Neural cell (in vitro differentiated cells): Measurements from ENCODE around the gene VWA3A. TPM values are rescaled to one million over a fixed set of nuclear protein-coding genes. Genes with fewer than 3 reads are reported as not detected.

ENCODE experiments used
- H2AFZ ChIP-seq: fragments of 200-600, 300-800 bp; sonication (generic), shearing (Covaris generic); 2 replicates; pipeline ENCODE4 v1.6.0; 2014; ENCODE audit warnings: low read depth, mild to moderate bottlenecking, antibody characterized with exemption, low read length, moderate library complexity
- H3F3A ChIP-seq: fragments of 200-600 bp; shearing (Covaris generic); 2 replicates; pipeline ENCODE4 v1.6.1; 2016; ENCODE audit warnings: mild to moderate bottlenecking, moderate library complexity, mixed read lengths, antibody characterized with exemption, low read length; ENCODE audit not compliant: insufficient read depth, poor library complexity, severe bottlenecking
- H3K27ac ChIP-seq: fragments of 200-600, 300-800 bp; sonication (generic), shearing (Covaris generic); 2 replicates; pipeline ENCODE4 v1.5.1; 2014; ENCODE audit warnings: mild to moderate bottlenecking, low read length, moderate library complexity
- H3K27me3 ChIP-seq: fragments of 300-800, 200-600 bp; sonication (generic), shearing (Covaris generic); 2 replicates; pipeline ENCODE4 v1.6.0; 2014; ENCODE audit warnings: mild to moderate bottlenecking, low read depth, low read length, moderate library complexity; ENCODE audit not compliant: insufficient read depth
- H3K36me3 ChIP-seq: fragments of 300-800, 200-600 bp; sonication (generic), shearing (Covaris generic); 2 replicates; pipeline ENCODE4 v1.5.1; 2014; ENCODE audit warnings: mild to moderate bottlenecking, antibody characterized with exemption, low read length, moderate library complexity; ENCODE audit not compliant: insufficient read depth
- H3K4me2 ChIP-seq: fragments of 300-800, 200-600 bp; sonication (generic), shearing (Covaris generic); 2 replicates; pipeline ENCODE4 v1.6.0; 2014; ENCODE audit warnings: mild to moderate bottlenecking, low read length
- H3K4me3 ChIP-seq: fragments of 300-800, 200-600 bp; sonication (generic), shearing (Covaris generic); 2 replicates; pipeline ENCODE4 v1.5.1; 2014; ENCODE audit warnings: mild to moderate bottlenecking, low read length, moderate library complexity
- H3K79me2 ChIP-seq: fragments of 200-600 bp; shearing (Covaris generic); replicated peaks from 2 replicates; pipeline ENCODE4 v1.6.0; 2014; ENCODE audit warnings: mild to moderate bottlenecking, low read length, moderate library complexity; ENCODE audit not compliant: insufficient read depth
- H3K9ac ChIP-seq: fragments of 300-800, 200-600 bp; sonication (generic), shearing (Covaris generic); 2 replicates; pipeline ENCODE4 v1.6.1; 2016; ENCODE audit warnings: mild to moderate bottlenecking, low read length, mixed read lengths
- H3K9me2 ChIP-seq: fragments of 200-600 bp; shearing (Covaris generic); 2 replicates; pipeline ENCODE4 v1.6.1; 2016; ENCODE audit warnings: mild to moderate bottlenecking, low read length, mixed read lengths; ENCODE audit not compliant: insufficient read depth
- H3K9me3 ChIP-seq: fragments of 200-600, 300-800 bp; sonication (generic), shearing (Covaris generic); 2 replicates; pipeline ENCODE4 v1.6.1; 2016; ENCODE audit warnings: mild to moderate bottlenecking, mixed run types, low read length, moderate library complexity, mixed read lengths
- H4K20me1 ChIP-seq: fragments of 200-600 bp; shearing (Covaris generic); 2 replicates; pipeline ENCODE4 v1.6.1; 2016; ENCODE audit warnings: mild to moderate bottlenecking, mixed run types; ENCODE audit not compliant: insufficient read depth
- CTCF ChIP-seq: fragments of 450-650 bp; IDR thresholded peaks from 2 replicates; pipeline ENCODE4 v1.5.1; 2014; ENCODE audit warnings: antibody characterized with exemption, mild to moderate bottlenecking, moderate library complexity; ENCODE audit not compliant: poor library complexity, severe bottlenecking
- EP300 ChIP-seq: fragments of 450-650 bp; conservative IDR thresholded peaks from 2 replicates; pipeline ENCODE4 v1.6.1; 2014; ENCODE audit warnings: antibody characterized with exemption, mild to moderate bottlenecking, moderate library complexity; ENCODE audit not compliant: poor library complexity, severe bottlenecking
- EZH2 ChIP-seq: fragments of 200-600, 300-800 bp; shearing (Covaris generic), sonication (generic); IDR thresholded peaks from 2 replicates; pipeline ENCODE4 v1.6.1; 2014; ENCODE audit warnings: antibody characterized with exemption, low read length, borderline replicate concordance, mild to moderate bottlenecking; ENCODE audit not compliant: insufficient read depth, poor library complexity, severe bottlenecking
- MXI1 ChIP-seq: fragments of 450-650 bp; conservative IDR thresholded peaks from 2 replicates; pipeline ENCODE4 v1.6.1; 2014; ENCODE audit warnings: antibody characterized with exemption, mild to moderate bottlenecking; ENCODE audit not compliant: poor library complexity, severe bottlenecking
- POLR2AphosphoS5 ChIP-seq: IDR thresholded peaks from 2 replicates; pipeline ENCODE4 v1.6.1; 2012
- RAD21 ChIP-seq: fragments of 450-650 bp; conservative IDR thresholded peaks from 2 replicates; pipeline ENCODE4 v1.6.1; 2014; ENCODE audit warnings: antibody characterized with exemption, mild to moderate bottlenecking, moderate library complexity
- REST ChIP-seq: IDR thresholded peaks from 2 replicates; pipeline ENCODE4 v1.6.1; 2012; ENCODE audit warnings: borderline replicate concordance
- SMC3 ChIP-seq: fragments of 450-650 bp; conservative IDR thresholded peaks from 2 replicates; pipeline ENCODE4 v1.6.1; 2014; ENCODE audit warnings: antibody characterized with exemption, mild to moderate bottlenecking, moderate library complexity; ENCODE audit not compliant: poor library complexity
- TAF1 ChIP-seq: IDR thresholded peaks from 2 replicates; pipeline ENCODE4 v1.6.1; 2012; ENCODE audit warnings: low read depth
- polyA plus RNA-seq: library from polyadenylated mRNA; depleted of rRNA; stranded (reverse); fragments of >200 nt; gene quantifications from 2 replicates; pipeline ENCODE4 v1.2.3, GENCODE V29; 2014

The VWA3A gene
- polyA plus RNA-seq, 1 donor from 2014 or later: 1.8 TPM

- TF ChIP-seq EP300 (no peak), POLR2AphosphoS5 (no peak), SMC3 (no peak), EZH2 (no peak), CTCF (no peak), RAD21 (no peak), REST (no peak)
- H2AFZ ChIP-seq: no peak overlapping the region
Measured at GRCh38 chr16:22086440-22086839, 5.9 kb upstream of the VWA3A start.

GRCh38 chr16:22088642-22089041 is 3.7 kb upstream of the VWA3A start:
- H3K9me3 ChIP-seq: no peaks in the 10 kb centered on the region
- no peak overlapping the region for H3K9ac ChIP-seq
- H2AFZ ChIP-seq: no peak overlapping the region
- no peak overlapping the region for H3K4me2 ChIP-seq
- no peaks in the 10 kb centered on the region for H4K20me1 ChIP-seq
- no peaks in the 10 kb centered on the region for H3K36me3 ChIP-seq
- TF ChIP-seq RAD21 (no peak), POLR2AphosphoS5 (no peak), SMC3 (no peak), TAF1 (no peak), EP300 (no peak), CTCF (no peak), EZH2 (no peak), MXI1 (no peak), REST (no peak)
- H3F3A ChIP-seq: no peaks in the 10 kb centered on the region
- H3K79me2 ChIP-seq: no peaks in the 10 kb centered on the region
- no peaks in the 10 kb centered on the region for H3K9me2 ChIP-seq
- no peak overlapping the region for H3K27ac ChIP-seq
- no peak overlapping the region for H3K4me3 ChIP-seq
- no peaks in the 10 kb centered on the region for H3K27me3 ChIP-seq

More at GRCh38 chr16:22086440-22086839, 5.9 kb upstream of the VWA3A start:
- no peaks in the 10 kb centered on the region for H3K9me3 ChIP-seq
- no peak overlapping the region for H3K9ac ChIP-seq
- no peak overlapping the region for H3K27ac ChIP-seq
- no peaks in the 10 kb centered on the region for H3K9me2 ChIP-seq
- H3K79me2 ChIP-seq: no peaks in the 10 kb centered on the region
- no peak overlapping the region for H3K4me2 ChIP-seq
- no peak overlapping the region for H3K4me3 ChIP-seq
- H3K36me3 ChIP-seq: no peaks in the 10 kb centered on the region
- no peaks in the 10 kb centered on the region for H3F3A ChIP-seq
- H3K27me3 ChIP-seq: no peaks in the 10 kb centered on the region
- no peaks in the 10 kb centered on the region for H4K20me1 ChIP-seq
